Prostate gland (tissue), 2 donors: ENCODE results near the gene UQCRC2. TPM values are rescaled to one million over a fixed set of nuclear protein-coding genes. Genes with fewer than 3 reads are reported as not detected.

ENCODE experiments used
- DNase-seq: peaks from one replicate; pipeline ENCODE4 v3.0.0-alpha.2; 2019; ENCODE audit warnings: low spot score
- H3K27ac ChIP-seq, 2 donors: fragments of 200-600 bp; sonication (generic); 2 replicates each; pipeline ENCODE4 v1.5.1; 2017 to 2019
- H3K27me3 ChIP-seq: fragments of 200-600 bp; sonication (generic); replicated peaks from 2 replicates; pipeline ENCODE4 v1.5.1; 2019; ENCODE audit not compliant: insufficient read depth
- H3K36me3 ChIP-seq, 2 donors: fragments of 200-600 bp; sonication (generic); 1 replicate in 1 of 2; 2 replicates in 1 of 2; pipeline versions ENCODE4 v1.5.1 to v1.8.1; 2017 to 2019
- H3K4me1 ChIP-seq: fragments of 200-600 bp; sonication (generic); replicated peaks from 2 replicates; pipeline ENCODE4 v1.5.1; 2019
- H3K4me3 ChIP-seq, 2 donors: fragments of 200-600 bp; sonication (generic); 2 replicates each; pipeline ENCODE4 v1.5.1; 2017 to 2019
- H3K9me3 ChIP-seq: fragments of 200-600 bp; sonication (generic); 2 replicates; pipeline ENCODE4 v1.5.1; 2017
- CTCF ChIP-seq, 4 experiments: fragments of 200-600 bp in 2 of 4; fragments of 450-650 bp in 2 of 4; sonication (generic) in 2 of 4; IDR thresholded peaks; 1 replicate in 3 of 4; 2 replicates in 1 of 4; pipeline ENCODE4 v1.5.1; 2016 to 2019; ENCODE audit warnings: antibody characterized with exemption in 4 of 4, mild to moderate bottlenecking in 2 of 4, moderate library complexity in 2 of 4
- POLR2A ChIP-seq: fragments of 450-650 bp; IDR thresholded peaks from one replicate; pipeline ENCODE4 v1.6.1; 2016; ENCODE audit warnings: antibody characterized with exemption, mild to moderate bottlenecking
- POLR2AphosphoS5 ChIP-seq: sonication (generic); formaldehyde crosslinking; IDR thresholded peaks from one replicate; pipeline ENCODE4 v1.6.1; 2017; ENCODE audit warnings: antibody characterized with exemption
- WGBS: methylation state at CpG from one replicate; pipeline ENCODE4 v1.1.5; 2018; 5-methylcytosine and 5-hydroxymethylcytosine counted together
- intact Hi-C: fragments of 100-400 bp; cut with DNase I; formaldehyde crosslinking; loops from one replicate; pipeline ENCODE4 v1.14.2; 2022
- total RNA-seq, 2 donors: library from RNA; depleted of rRNA; stranded (reverse); fragments of >200 nt; gene quantifications; one replicate each; pipeline ENCODE4 v1.1.0, GENCODE V29; 2016

Gene UQCRC2
- total RNA-seq, 2 donors from 2014 or later, result 123 to 138 TPM

GRCh38 chr16:21982108-21982507, 28.9 kb downstream of the UQCRC2 start:
- Histone ChIP-seq H3K4me3 (no peak overlapping the region), H3K27ac (no peak overlapping the region), H3K9me3 (no peaks in the 10 kb centered on the region), H3K36me3 (peaks cover 11 to 20% of the 10 kb centered on the region in 2 donors), H3K4me1 (no peaks in the 10 kb centered on the region), H3K27me3 (no peaks in the 10 kb centered on the region)
- intact Hi-C loops, result no loop called here
- TF ChIP-seq POLR2AphosphoS5, result no peak
- no peak for TF ChIP-seq POLR2A
- no peak for TF ChIP-seq CTCF (IDR thresholded peaks at IDR 0.05)
- WGBS, result 94% methylated on average over 5 of the region's 5 CpGs
- DNase-seq, result no peak

GRCh38 chr16:21984062-21984461, 30.9 kb downstream of the UQCRC2 start:
- peaks cover 11 to 20% of the 10 kb centered on the region in 2 donors for H3K36me3 ChIP-seq
- no peaks in the 10 kb centered on the region for H3K9me3 ChIP-seq
- H3K4me3 ChIP-seq, result no peak overlapping the region
- no peaks in the 10 kb centered on the region for H3K4me1 ChIP-seq
- TF ChIP-seq CTCF (IDR thresholded peaks at IDR 0.05) (no peak), POLR2A (no peak), POLR2AphosphoS5 (no peak)
- 88% methylated on average over 3 of the region's 3 CpGs for WGBS
- no peak overlapping the region for H3K27ac ChIP-seq
- H3K27me3 ChIP-seq, result no peaks in the 10 kb centered on the region
- no peak for DNase-seq
- intact Hi-C loops, result no loop called here

GRCh38 chr16:21985524-21985923, 32.4 kb downstream of the UQCRC2 start:
- TF ChIP-seq CTCF (IDR thresholded peaks at IDR 0.05) (no peak), POLR2A (no peak)
- intact Hi-C loops, result no loop called here
- peaks cover 7 to 13% of the 10 kb centered on the region in 2 donors for H3K36me3 ChIP-seq

GRCh38 chr16:21986692-21987246, 33.6 kb downstream of the UQCRC2 start:
- DNase-seq, result no peak
- Histone ChIP-seq H3K27ac (no peak overlapping the region), H3K4me1 (no peaks in the 10 kb centered on the region), H3K4me3 (no peak overlapping the region), H3K9me3 (no peaks in the 10 kb centered on the region), H3K36me3 (peaks cover under 1 to 7% of the 10 kb centered on the region in 2 donors), H3K27me3 (no peaks in the 10 kb centered on the region)
- TF ChIP-seq CTCF (IDR thresholded peaks at IDR 0.05) (no peak), POLR2A (no peak), POLR2AphosphoS5 (no peak)
- 67% methylated on average over 4 of the region's 4 CpGs for WGBS
- intact Hi-C loops, result no loop called here

More at GRCh38 chr16:21985524-21985923, 32.4 kb downstream of the UQCRC2 start:
- Histone ChIP-seq H3K9me3 (no peaks in the 10 kb centered on the region), H3K27ac (no peak overlapping the region), H3K4me1 (no peaks in the 10 kb centered on the region), H3K4me3 (no peak overlapping the region), H3K27me3 (no peaks in the 10 kb centered on the region)
- DNase-seq, result no peak

GRCh38 chr16:21987498-21987897, 34.3 kb downstream of the UQCRC2 start:
- Histone ChIP-seq H3K4me1 (no peaks in the 10 kb centered on the region), H3K36me3 (peaks cover 0 to 1% of the 10 kb centered on the region in 2 donors), H3K27me3 (no peaks in the 10 kb centered on the region), H3K9me3 (no peaks in the 10 kb centered on the region), H3K27ac (no peak overlapping the region), H3K4me3 (no peak overlapping the region)
- no peak for DNase-seq
- intact Hi-C loops, result no loop called here
- WGBS, result 73% methylated on average over 2 of the region's 2 CpGs
- TF ChIP-seq CTCF (IDR thresholded peaks at IDR 0.05) (no peak), POLR2A (no peak), POLR2AphosphoS5 (no peak)
